C1 segment of cervical spinal cord (tissue), 14 donors: ENCODE data around the gene HCRTR1.

Experiments used
- DNase-seq, 14 donors: peaks; one replicate each; lab custom pipeline; 2025; lab: John Stamatoyannopoulos, UW

Gene HCRTR1

GRCh38 chr1:31617218-31617915 lies at the start of gene HCRTR1:
TSS of gene HCRTR1 (plus strand) at chr1:31617689. CDS start at chr1:31619193, 1,504 bp downstream.
- no peak for DNase-seq

GRCh38 chr1:31567956-31568570 lies 49.4 kb upstream of the HCRTR1 start:
- no peak for DNase-seq

GRCh38 chr1:31568895-31569595 lies 48.4 kb upstream of the HCRTR1 start:
- DNase-seq: no peak

GRCh38 chr1:31569596-31570173 lies 47.8 kb upstream of the HCRTR1 start:
- DNase-seq: no peak

- no peak for DNase-seq
Observed at GRCh38 chr1:31570228-31570627, 47.3 kb upstream of the HCRTR1 start.

- DNase-seq: no peak
Observed at GRCh38 chr1:31570906-31571305, 46.6 kb upstream of the HCRTR1 start.

GRCh38 chr1:31571340-31572295 lies 45.9 kb upstream of the HCRTR1 start:
- no peak for DNase-seq

GRCh38 chr1:31572323-31573104 lies 45.0 kb upstream of the HCRTR1 start:
- no peak for DNase-seq

GRCh38 chr1:31573261-31573660 lies 44.2 kb upstream of the HCRTR1 start:
- DNase-seq: no peak

- DNase-seq: no peak
Observed at GRCh38 chr1:31574749-31575368, 42.6 kb upstream of the HCRTR1 start.

- DNase-seq: no peak
Observed at GRCh38 chr1:31575369-31576140, 41.9 kb upstream of the HCRTR1 start.

GRCh38 chr1:31576201-31576669 lies 41.3 kb upstream of the HCRTR1 start, which contains the start of gene TINAGL1:
TSS of gene TINAGL1 (plus strand) at chr1:31576515. CDS start at chr1:31577149, 634 bp downstream.
- no peak for DNase-seq

- DNase-seq: no peak
Observed at GRCh38 chr1:31576743-31577455, 40.6 kb upstream of the HCRTR1 start.

GRCh38 chr1:31577515-31578192 lies 39.8 kb upstream of the HCRTR1 start:
- no peak for DNase-seq

GRCh38 chr1:31579374-31579773 lies 38.1 kb upstream of the HCRTR1 start:
- DNase-seq: no peak

GRCh38 chr1:31580513-31580870 lies 37.0 kb upstream of the HCRTR1 start:
- no peak for DNase-seq

- no peak for DNase-seq
Observed at GRCh38 chr1:31580891-31581603, 36.4 kb upstream of the HCRTR1 start.
